ENCODE results near the gene FILIP1L. TPM values are rescaled to one million over a fixed set of nuclear protein-coding genes. Genes with fewer than 3 reads are reported as not detected.

FILIP1L gene
- total RNA-seq, 4 donors from 2014 or later = 87.1 to 115 (median 99.6) TPM

DNA sequence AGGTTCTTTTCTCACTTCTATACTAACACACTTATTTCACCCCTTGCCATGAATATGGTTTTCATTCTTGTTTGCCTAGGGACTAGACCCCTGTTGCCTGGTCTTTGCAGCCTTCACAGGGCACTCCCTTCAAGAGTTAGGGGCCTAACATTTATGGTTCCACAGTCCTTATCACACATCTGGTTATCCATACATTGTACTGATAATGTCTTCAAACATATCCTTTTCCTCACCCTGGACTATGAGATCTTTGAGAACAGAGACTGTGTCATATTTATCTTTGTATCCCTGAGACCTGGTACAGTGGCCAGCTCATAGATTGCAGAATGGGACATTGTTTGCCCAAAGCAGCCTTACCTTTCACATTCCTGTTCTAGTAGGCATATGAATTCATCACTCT, 190.4 kb downstream of the FILIP1L start:
- no peaks in the 10 kb centered on the region for H3K36me3 ChIP-seq
- no peaks in the 10 kb centered on the region for H3K9me3 ChIP-seq
- DNase-seq = no peak
- no peak for ATAC-seq
- TF ChIP-seq POLR2A (IDR thresholded peaks at IDR 0.05) = no peak
- TF ChIP-seq, protein P1, sequence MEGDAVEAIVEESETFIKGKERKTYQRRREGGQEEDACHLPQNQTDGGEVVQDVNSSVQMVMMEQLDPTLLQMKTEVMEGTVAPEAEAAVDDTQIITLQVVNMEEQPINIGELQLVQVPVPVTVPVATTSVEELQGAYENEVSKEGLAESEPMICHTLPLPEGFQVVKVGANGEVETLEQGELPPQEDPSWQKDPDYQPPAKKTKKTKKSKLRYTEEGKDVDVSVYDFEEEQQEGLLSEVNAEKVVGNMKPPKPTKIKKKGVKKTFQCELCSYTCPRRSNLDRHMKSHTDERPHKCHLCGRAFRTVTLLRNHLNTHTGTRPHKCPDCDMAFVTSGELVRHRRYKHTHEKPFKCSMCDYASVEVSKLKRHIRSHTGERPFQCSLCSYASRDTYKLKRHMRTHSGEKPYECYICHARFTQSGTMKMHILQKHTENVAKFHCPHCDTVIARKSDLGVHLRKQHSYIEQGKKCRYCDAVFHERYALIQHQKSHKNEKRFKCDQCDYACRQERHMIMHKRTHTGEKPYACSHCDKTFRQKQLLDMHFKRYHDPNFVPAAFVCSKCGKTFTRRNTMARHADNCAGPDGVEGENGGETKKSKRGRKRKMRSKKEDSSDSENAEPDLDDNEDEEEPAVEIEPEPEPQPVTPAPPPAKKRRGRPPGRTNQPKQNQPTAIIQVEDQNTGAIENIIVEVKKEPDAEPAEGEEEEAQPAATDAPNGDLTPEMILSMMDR (IDR thresholded peaks at IDR 0.05 in 4 of 5, conservative IDR thresholded peaks at IDR 0.05 in 1 of 5) = no peak
- in situ Hi-C loops (cut with MboI; ENCODE audit: low sequenced_read_pairs in 4 of 4) (no loop called here), intact Hi-C loops (cut with DNase I; ENCODE audit: low total_unique reads) (no loop called here)
- H3K27me3 ChIP-seq = no peaks in the 10 kb centered on the region
- H3K4me1 ChIP-seq = peaks cover 54 to 60% of the 10 kb centered on the region in 2 donors
- H3K4me3 ChIP-seq = no peak overlapping the region
- H3K27ac ChIP-seq = peak overlapping the region in 3 of 4 donors; percentile 11 to 80 (median 13)

DNA sequence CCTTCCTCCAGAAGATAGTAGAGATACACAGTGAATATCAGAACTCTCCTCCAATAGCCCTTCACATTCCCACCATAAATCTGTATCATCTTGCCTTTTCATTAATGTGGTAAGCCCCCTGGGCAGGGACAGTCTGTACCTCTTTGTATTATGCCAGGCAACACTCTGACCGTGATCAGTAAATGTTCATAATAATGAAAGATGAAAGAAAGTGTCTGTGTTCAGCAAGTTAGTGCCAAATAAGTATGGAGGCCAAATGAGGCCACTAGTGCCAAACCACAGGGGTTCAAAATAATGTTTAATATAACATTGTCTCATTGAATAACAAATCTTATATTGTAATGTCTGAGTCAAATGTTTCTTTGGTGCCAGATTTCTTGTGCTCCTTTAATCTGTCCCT, 192.3 kb downstream of the FILIP1L start:
- in situ Hi-C loops (cut with MboI; ENCODE audit: low sequenced_read_pairs in 4 of 4) = no loop called here
- intact Hi-C loops (cut with DNase I; ENCODE audit: low total_unique reads) = no loop called here

DNA sequence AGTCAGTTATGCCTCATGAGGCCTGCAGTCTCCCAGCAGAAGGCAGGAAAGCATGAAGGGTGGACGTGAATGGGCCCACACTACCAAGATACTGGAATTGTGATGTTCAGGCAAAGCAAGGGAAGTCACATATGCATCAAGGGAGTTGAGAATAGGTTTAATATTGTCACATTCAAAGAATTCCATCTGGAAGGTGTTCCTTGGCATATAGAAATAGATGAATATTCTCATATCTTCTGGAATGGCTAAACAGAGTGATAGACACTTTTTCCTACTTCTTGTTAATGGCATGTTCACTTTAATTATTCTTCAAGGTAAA, 193.0 kb downstream of the FILIP1L start:
- peak overlapping the region; percentile 78 to 86 (median 82) for H3K27ac ChIP-seq
- TF ChIP-seq POLR2A (IDR thresholded peaks at IDR 0.05) = no peak
- TF ChIP-seq, protein P1 (IDR thresholded peaks at IDR 0.05 in 4 of 5, conservative IDR thresholded peaks at IDR 0.05 in 1 of 5) = no peak
- intact Hi-C loops (cut with DNase I; ENCODE audit: low total_unique reads) = no loop called here
- DNase-seq (no peak), ATAC-seq (no peak)
- no peaks in the 10 kb centered on the region for H3K36me3 ChIP-seq
- no peaks in the 10 kb centered on the region for H3K9me3 ChIP-seq
- no peaks in the 10 kb centered on the region for H3K27me3 ChIP-seq
- no peak overlapping the region for H3K4me3 ChIP-seq
- in situ Hi-C loops (cut with MboI; ENCODE audit: low sequenced_read_pairs in 4 of 4) = no loop called here
- peaks cover 55 to 58% of the 10 kb centered on the region in 2 donors for H3K4me1 ChIP-seq

More for the DNA sequence above, 192.3 kb downstream of the FILIP1L start:
- Histone ChIP-seq H3K27me3 (no peaks in the 10 kb centered on the region), H3K36me3 (no peaks in the 10 kb centered on the region), H3K4me3 (no peak overlapping the region), H3K27ac (peak overlapping the region; percentile 78 to 86 (median 82)), H3K9me3 (no peaks in the 10 kb centered on the region), H3K4me1 (peaks cover 55 to 58% of the 10 kb centered on the region in 2 donors)
- ATAC-seq (no peak), DNase-seq (no peak)
- TF ChIP-seq POLR2A (IDR thresholded peaks at IDR 0.05) = no peak
- TF ChIP-seq, protein P1 (IDR thresholded peaks at IDR 0.05 in 4 of 5, conservative IDR thresholded peaks at IDR 0.05 in 1 of 5) = no peak

DNA sequence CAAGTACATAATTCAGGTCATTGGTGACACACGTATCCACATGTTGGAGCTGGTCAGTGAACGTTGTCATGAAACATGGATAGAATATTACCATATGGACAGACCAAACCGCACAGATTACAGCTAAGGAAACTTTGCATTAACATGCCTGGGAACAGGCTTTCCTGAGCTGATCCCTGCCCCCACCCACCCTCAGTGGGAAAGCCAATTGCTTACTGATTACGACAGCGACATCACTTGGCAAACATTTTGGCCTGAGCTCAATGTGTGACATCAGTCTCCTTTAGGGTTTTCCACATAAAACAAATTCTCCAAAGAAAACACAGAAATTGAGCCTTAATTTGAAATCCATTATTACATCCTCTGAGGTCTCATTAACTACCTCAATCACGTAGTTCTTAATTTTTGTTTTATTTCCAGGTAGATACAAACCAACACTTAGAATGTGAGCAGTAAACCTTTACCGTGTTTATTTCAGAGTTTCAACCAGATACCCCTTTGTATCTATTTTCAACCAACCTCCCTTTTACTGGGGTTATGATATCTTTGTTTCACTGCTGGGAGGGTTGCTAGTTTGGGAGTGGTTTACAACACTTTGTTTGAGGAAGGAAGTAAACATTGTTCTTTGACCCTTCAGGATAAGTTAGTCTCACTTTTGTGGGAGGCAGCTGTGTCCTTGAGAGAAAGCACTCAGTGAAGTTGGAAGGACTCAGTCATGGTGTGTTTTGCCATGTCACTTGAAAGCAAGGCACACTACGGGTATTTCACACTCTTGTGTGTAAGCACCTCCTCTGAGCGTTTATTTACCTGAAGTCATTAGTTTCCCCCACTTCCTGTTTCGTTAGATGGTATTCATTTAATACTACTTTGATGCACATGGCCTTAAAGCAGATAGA, 193.6 kb downstream of the FILIP1L start:
- Histone ChIP-seq H3K27me3 (no peaks in the 10 kb centered on the region), H3K4me1 (peaks cover 52 to 55% of the 10 kb centered on the region in 2 donors), H3K4me3 (no peak overlapping the region), H3K36me3 (no peaks in the 10 kb centered on the region), H3K27ac (peak overlapping the region; percentile 78 to 86 (median 82)), H3K9me3 (no peaks in the 10 kb centered on the region)
- DNase-seq (peak; percentile 59 to 73), ATAC-seq (peak; percentile 74 to 80)
- TF ChIP-seq POLR2A (IDR thresholded peaks at IDR 0.05) = no peak
- TF ChIP-seq, protein P1 (IDR thresholded peaks at IDR 0.05 in 4 of 5, conservative IDR thresholded peaks at IDR 0.05 in 1 of 5) = no peak
- in situ Hi-C loops (cut with MboI; ENCODE audit: low sequenced_read_pairs in 4 of 4) (no loop called here), intact Hi-C loops (cut with DNase I; ENCODE audit: low total_unique reads) (no loop called here)
